Sigmoid colon (tissue), 7 donors: ENCODE data around the gene DKK2. TPM values are rescaled to one million over a fixed set of nuclear protein-coding genes. Genes with fewer than 3 reads are reported as not detected.
A peak's percentile ranks its signal among the peaks of the same experiment; 100 is the strongest.

Experiments
- DNase-seq: peaks from one replicate; pipeline ENCODE4 v3.0.0-alpha.2; 2019
- H3K27ac ChIP-seq, 4 donors: fragments of 200-600 bp; sonication (generic); one replicate each; pipeline ENCODE4 v1.5.1; 2016 to 2019; ENCODE audit warnings: mild to moderate bottlenecking in 1 of 4
- H3K27me3 ChIP-seq, 3 donors: fragments of 200-600 bp; sonication (generic); one replicate each; pipeline ENCODE4 v1.5.1; 2019; ENCODE audit warnings: mild to moderate bottlenecking in 1 of 3
- H3K36me3 ChIP-seq, 4 donors: fragments of 200-600 bp; sonication (generic); one replicate each; pipeline ENCODE4 v1.5.1; 2016 to 2019
- H3K4me1 ChIP-seq, 4 donors: fragments of 200-600 bp; sonication (generic); one replicate each; pipeline ENCODE4 v1.5.1; 2017 to 2019
- H3K4me3 ChIP-seq, 4 donors: fragments of 200-600 bp; sonication (generic); one replicate each; pipeline ENCODE4 v1.5.1; 2017 to 2019; ENCODE audit warnings: mild to moderate bottlenecking in 2 of 4, moderate library complexity in 1 of 4
- H3K9me3 ChIP-seq, 4 donors: fragments of 200-600 bp in 3 of 4; sonication (generic) in 3 of 4; one replicate each; pipeline versions ENCODE4 v1.5.1 to v1.6.1; 2013 to 2019
- CTCF ChIP-seq, 4 experiments: fragments of 450-650 bp in 3 of 4; fragments of 200-600 bp in 1 of 4; IDR thresholded peaks; one replicate each; pipeline ENCODE4 v1.5.1; 2016 to 2019; ENCODE audit warnings: antibody characterized with exemption in 4 of 4, mild to moderate bottlenecking in 3 of 4, moderate library complexity in 2 of 4
- EP300 ChIP-seq, 4 donors: sonication (generic); formaldehyde crosslinking; IDR thresholded peaks; one replicate each; pipeline ENCODE4 v1.6.1; 2017; ENCODE audit warnings: antibody characterized with exemption in 4 of 4
- POLR2A ChIP-seq, 2 donors: fragments of 450-650 bp; IDR thresholded peaks; one replicate each; pipeline ENCODE4 v1.6.1; 2016; ENCODE audit warnings: antibody characterized with exemption in 2 of 2, mild to moderate bottlenecking in 2 of 2, moderate library complexity in 2 of 2
- POLR2AphosphoS5 ChIP-seq, 4 donors: sonication (generic); formaldehyde crosslinking; IDR thresholded peaks; one replicate each; pipeline ENCODE4 v1.6.1; 2017; ENCODE audit warnings: antibody characterized with exemption in 4 of 4
- WGBS, 2 donors: extraction: QIAGEN DNeasy Blood & Tissue Kit; methylation state at CpG; one replicate each; pipeline ENCODE4 v1.1.7; 2013; 5-methylcytosine and 5-hydroxymethylcytosine counted together
- intact Hi-C: fragments of 100-400 bp; cut with DNase I; formaldehyde crosslinking; loops from one replicate; pipeline ENCODE4 v1.15.1; 2023
- polyA plus RNA-seq, 3 donors: library from polyadenylated mRNA; stranded (reverse); fragments of 200-250 nt; gene quantifications; one replicate each; pipeline ENCODE4 v1.2.3, GENCODE V29; 2013
- total RNA-seq, 4 donors: library from RNA; depleted of rRNA; stranded (reverse); fragments of >200 nt; gene quantifications; one replicate each; pipeline ENCODE4 v1.1.0, GENCODE V29; 2016
- donor health status: healthy with polysubstance abuse.
- donor health status: Bipolar disorder and iron deficiency.
- donor health status: healthy.

Gene DKK2
- total and polyA plus RNA-seq, 7 donors: 0.35 to 9.1 (median 3.3) TPM; not detected in 2

- Histone ChIP-seq H3K4me3 (no peak overlapping the region), H3K9me3 (peaks cover 0 to 4% (median 0%) of the 10 kb centered on the region in 4 donors), H3K36me3 (no peaks in the 10 kb centered on the region), H3K27me3 (no peaks in the 10 kb centered on the region), H3K4me1 (no peaks in the 10 kb centered on the region), H3K27ac (no peak overlapping the region)
- intact Hi-C loops: no loop called here
- TF ChIP-seq EP300 (IDR thresholded peaks at IDR 0.05): no peak
- TF ChIP-seq POLR2A (IDR thresholded peaks at IDR 0.05): no peak
- TF ChIP-seq CTCF (IDR thresholded peaks at IDR 0.05): no peak
- TF ChIP-seq POLR2AphosphoS5 (IDR thresholded peaks at IDR 0.05): no peak
- DNase-seq: peak; percentile 57
- 59 to 68% methylated on average over 3 of the region's 3 CpGs for WGBS, 2 donors
These were observed 142.2 kb downstream of the DKK2 start for GRCh38 chr4:106893903-106894302.

- intact Hi-C loops: no loop called here
These were observed 142.7 kb downstream of the DKK2 start for GRCh38 chr4:106893395-106893881.

GRCh38 chr4:106892786-106893185, 143.3 kb downstream of the DKK2 start:
- intact Hi-C loops: no loop called here
- 88 to 89% methylated on average over 6 of the region's 6 CpGs for WGBS, 2 donors
- Histone ChIP-seq H3K27me3 (no peaks in the 10 kb centered on the region), H3K4me3 (no peak overlapping the region), H3K9me3 (peaks cover 0 to 4% (median 0%) of the 10 kb centered on the region in 4 donors), H3K36me3 (no peaks in the 10 kb centered on the region), H3K4me1 (no peaks in the 10 kb centered on the region), H3K27ac (no peak overlapping the region)
- DNase-seq: no peak
- no peak for TF ChIP-seq POLR2A (IDR thresholded peaks at IDR 0.05)
- no peak for TF ChIP-seq POLR2AphosphoS5 (IDR thresholded peaks at IDR 0.05)
- no peak for TF ChIP-seq CTCF (IDR thresholded peaks at IDR 0.05)
- no peak for TF ChIP-seq EP300 (IDR thresholded peaks at IDR 0.05)

More at GRCh38 chr4:106893395-106893881, 142.7 kb downstream of the DKK2 start:
- Histone ChIP-seq H3K36me3 (no peaks in the 10 kb centered on the region), H3K4me1 (no peaks in the 10 kb centered on the region), H3K9me3 (peaks cover 0 to 4% (median 0%) of the 10 kb centered on the region in 4 donors), H3K27ac (no peak overlapping the region), H3K27me3 (no peaks in the 10 kb centered on the region), H3K4me3 (no peak overlapping the region)
- TF ChIP-seq POLR2A (IDR thresholded peaks at IDR 0.05) (no peak), CTCF (IDR thresholded peaks at IDR 0.05) (no peak), EP300 (IDR thresholded peaks at IDR 0.05) (no peak)
- WGBS, 2 donors: 80 to 87% methylated on average over 8 of the region's 8 CpGs
- no peak for DNase-seq

- Histone ChIP-seq H3K36me3 (no peaks in the 10 kb centered on the region), H3K4me3 (no peak overlapping the region), H3K27me3 (no peaks in the 10 kb centered on the region), H3K9me3 (no peaks in the 10 kb centered on the region), H3K4me1 (no peaks in the 10 kb centered on the region), H3K27ac (no peak overlapping the region)
- WGBS, 2 donors: 78 to 86% methylated on average over 7 of the region's 7 CpGs
- intact Hi-C loops: no loop called here
- DNase-seq: no peak
- TF ChIP-seq CTCF (IDR thresholded peaks at IDR 0.05) (no peak), EP300 (IDR thresholded peaks at IDR 0.05) (no peak), POLR2AphosphoS5 (IDR thresholded peaks at IDR 0.05) (no peak), POLR2A (IDR thresholded peaks at IDR 0.05) (no peak)
These were observed 160.8 kb downstream of the DKK2 start for GRCh38 chr4:106875340-106875739.
